GM19455 (cell line): ENCODE results near the gene KHSRP.
A peak's percentile ranks its signal among the peaks of the same experiment; 100 is the strongest.

ENCODE experiments used
- ATAC-seq: cut with Tn5 transposase; IDR thresholded peaks from one replicate; pipeline ENCODE4 v1.9.1; 2021; ENCODE audit not compliant: unreplicated experiment

Gene KHSRP

GRCh38 chr19:6393074-6393982 lies 31.3 kb downstream of the KHSRP start, which contains the start of gene GTF2F1:
TSS of gene GTF2F1 (minus strand) at chr19:6393164. CDS start at chr19:6392995, 169 bp downstream.
- ATAC-seq = peak; percentile 78

GRCh38 chr19:6392221-6393073 lies 32.2 kb downstream of the KHSRP start:
- no peak for ATAC-seq

GRCh38 chr19:6387372-6387771 lies 37.2 kb downstream of the KHSRP start:
- no peak for ATAC-seq

GRCh38 chr19:6384381-6384780 lies 40.2 kb downstream of the KHSRP start:
- no peak for ATAC-seq

- ATAC-seq = no peak
These were observed 41.4 kb downstream of the KHSRP start for GRCh38 chr19:6383188-6383587.

- ATAC-seq = no peak
These were observed 43.4 kb downstream of the KHSRP start for GRCh38 chr19:6381030-6381750.

- no peak for ATAC-seq
These were observed 44.9 kb downstream of the KHSRP start for GRCh38 chr19:6379744-6380143.

- no peak for ATAC-seq
These were observed 46.1 kb downstream of the KHSRP start for GRCh38 chr19:6378486-6378885.

GRCh38 chr19:6378041-6378440 lies 46.6 kb downstream of the KHSRP start:
- no peak for ATAC-seq

- ATAC-seq = no peak
These were observed 48.0 kb downstream of the KHSRP start for GRCh38 chr19:6376512-6377190.

GRCh38 chr19:6375411-6376010 lies 49.1 kb downstream of the KHSRP start, which contains the start of gene PSPN:
TSS of gene PSPN (minus strand) at chr19:6375933. CDS start at chr19:6375849, 84 bp downstream.
- ATAC-seq = no peak

- no peak for ATAC-seq
These were observed 49.8 kb downstream of the KHSRP start for GRCh38 chr19:6374711-6375410.

GRCh38 chr19:6374161-6374709 lies 50.4 kb downstream of the KHSRP start:
- no peak for ATAC-seq

GRCh38 chr19:6373813-6374108 lies 50.9 kb downstream of the KHSRP start:
- ATAC-seq = no peak

- ATAC-seq = peak; percentile 43
These were observed 51.4 kb downstream of the KHSRP start for GRCh38 chr19:6373096-6373812.

GRCh38 chr19:6372594-6373095 lies 52.0 kb downstream of the KHSRP start, which contains the start of gene ALKBH7:
TSS of gene ALKBH7 (plus strand) at chr19:6372794. CDS start at chr19:6372821, 27 bp downstream.
- ATAC-seq = peak; percentile 72

GRCh38 chr19:6364353-6364752 lies 60.3 kb downstream of the KHSRP start:
- no peak for ATAC-seq
